ENCODE measurements around the gene ZNF433.
"Not testable (repeated sequence)": the region's sequence is repeated elsewhere in the genome, so short reads cannot be mapped to it uniquely, and the experiment has no call there.

Gene ZNF433

GRCh38 chr19:12034620-12035019, 859 bp downstream of the ZNF433 start:
- H3K27ac Mint-ChIP-seq, result no peak overlapping the region
- DNase-seq, result no peak

GRCh38 chr19:12034198-12034597, 1.3 kb downstream of the ZNF433 start:
- ATAC-seq (replicated peaks) (no peak), DNase-seq (no peak)
- Mint-ChIP-seq H3K4me1 (peaks cover 15 to 30% of the 10 kb centered on the region in 2 donors), H3K27ac (no peak overlapping the region), H3K36me3 (peaks cover 0 to 5% of the 10 kb centered on the region in 2 donors), H3K27me3 (no peaks in the 10 kb centered on the region), H3K9me3 (no peaks in the 10 kb centered on the region), H3K4me3 (peak overlapping the region; percentile 32 to 39)

More at GRCh38 chr19:12034620-12035019, 859 bp downstream of the ZNF433 start:
- no peaks in the 10 kb centered on the region for H3K27me3 Mint-ChIP-seq
- H3K36me3 Mint-ChIP-seq, result peaks cover 3 to 4% of the 10 kb centered on the region in 2 donors
- peak overlapping the region; percentile 32 to 39 for H3K4me3 Mint-ChIP-seq
- ATAC-seq (replicated peaks), result no peak
- peaks cover 15 to 30% of the 10 kb centered on the region in 2 donors for H3K4me1 Mint-ChIP-seq
- no peaks in the 10 kb centered on the region for H3K9me3 Mint-ChIP-seq

- DNase-seq (no peak), ATAC-seq (replicated peaks) (no peak)
- Mint-ChIP-seq H3K4me1 (peaks cover 0 to 2% of the 10 kb centered on the region in 2 donors), H3K4me3 (no peak overlapping the region), H3K36me3 (peaks cover 62% of the 10 kb centered on the region in 2 donors), H3K9me3 (peaks cover 23 to 24% of the 10 kb centered on the region in 2 donors), H3K27me3 (no peaks in the 10 kb centered on the region), H3K27ac (no peak overlapping the region)
These were observed 19.7 kb downstream of the ZNF433 start for GRCh38 chr19:12015753-12016116.

- H3K4me3 Mint-ChIP-seq, result no peak overlapping the region
- no peaks in the 10 kb centered on the region for H3K27me3 Mint-ChIP-seq
- peaks cover 0 to 5% of the 10 kb centered on the region in 2 donors for H3K4me1 Mint-ChIP-seq
- peaks cover 23 to 27% of the 10 kb centered on the region in 2 donors for H3K9me3 Mint-ChIP-seq
- DNase-seq, result no peak
- peaks cover 64% of the 10 kb centered on the region in 2 donors for H3K36me3 Mint-ChIP-seq
- no peak for ATAC-seq (replicated peaks)
- H3K27ac Mint-ChIP-seq, result no peak overlapping the region
These were observed 20.3 kb downstream of the ZNF433 start for GRCh38 chr19:12015015-12015752.

GRCh38 chr19:12000152-12000981, 35.1 kb downstream of the ZNF433 start:
- Mint-ChIP-seq H3K27me3 (no peaks in the 10 kb centered on the region), H3K36me3 (peaks cover 11 to 24% of the 10 kb centered on the region in 2 donors), H3K27ac (peak overlapping the region; percentile 79), H3K9me3 (no peaks in the 10 kb centered on the region), H3K4me1 (peaks cover 23 to 40% of the 10 kb centered on the region in 2 donors), H3K4me3 (peak overlapping the region; percentile 57 to 69)
- peak; percentile 88 to 92 for ATAC-seq (replicated peaks)
- peak; percentile 14 for DNase-seq

- H3K4me1 Mint-ChIP-seq, result peaks cover 33 to 64% of the 10 kb centered on the region in 2 donors
- H3K36me3 Mint-ChIP-seq, result peaks cover 12 to 30% of the 10 kb centered on the region in 2 donors
- no peaks in the 10 kb centered on the region for H3K27me3 Mint-ChIP-seq
- H3K4me3 Mint-ChIP-seq, result no peak overlapping the region
- H3K27ac Mint-ChIP-seq, result no peak overlapping the region
- no peak for DNase-seq
- peak; percentile 65 to 81 for ATAC-seq (replicated peaks)
- H3K9me3 Mint-ChIP-seq, result no peaks in the 10 kb centered on the region
These were observed 40.3 kb downstream of the ZNF433 start for GRCh38 chr19:11995174-11995573.

- Mint-ChIP-seq H3K4me1 (peaks cover 24 to 58% of the 10 kb centered on the region in 2 donors), H3K36me3 (peaks cover 9 to 22% of the 10 kb centered on the region in 2 donors)
- DNase-seq; H3K4me3 Mint-ChIP-seq; H3K27ac Mint-ChIP-seq; H3K27me3 Mint-ChIP-seq; ATAC-seq (replicated peaks); H3K9me3 Mint-ChIP-seq: not testable (repeated sequence)
These were observed 43.6 kb downstream of the ZNF433 start for GRCh38 chr19:11991921-11992320.

GRCh38 chr19:11989112-11989456, 46.4 kb downstream of the ZNF433 start:
- H3K36me3 Mint-ChIP-seq, result peaks cover 7 to 17% of the 10 kb centered on the region in 2 donors
- no peaks in the 10 kb centered on the region for H3K9me3 Mint-ChIP-seq
- no peak overlapping the region for H3K27ac Mint-ChIP-seq
- DNase-seq (no peak), ATAC-seq (replicated peaks) (no peak)
- H3K27me3 Mint-ChIP-seq, result no peaks in the 10 kb centered on the region
- peak overlapping the region; percentile 98 to 100 for H3K4me3 Mint-ChIP-seq
- H3K4me1 Mint-ChIP-seq, result peaks cover 23 to 49% of the 10 kb centered on the region in 2 donors

GRCh38 chr19:11987405-11988281, 47.8 kb downstream of the ZNF433 start:
- ATAC-seq (replicated peaks) (peak; percentile 95 to 96), DNase-seq (peak; percentile 89)
- H3K4me3 Mint-ChIP-seq, result peak overlapping the region; percentile 98 to 100

GRCh38 chr19:11986754-11987153, 48.7 kb downstream of the ZNF433 start:
- no peak for ATAC-seq (replicated peaks)
- Mint-ChIP-seq H3K27me3 (no peaks in the 10 kb centered on the region), H3K4me3 (peak overlapping the region in 1 of 2 donors; percentile 100), H3K36me3 (peaks cover 5 to 13% of the 10 kb centered on the region in 2 donors), H3K4me1 (peaks cover 14 to 31% of the 10 kb centered on the region in 2 donors), H3K9me3 (peaks cover 0 to 3% of the 10 kb centered on the region in 2 donors), H3K27ac (no peak overlapping the region)
- DNase-seq, result no peak

More at GRCh38 chr19:11987405-11988281, 47.8 kb downstream of the ZNF433 start:
- Mint-ChIP-seq H3K4me1 (peaks cover 17 to 38% of the 10 kb centered on the region in 2 donors), H3K27me3 (no peaks in the 10 kb centered on the region), H3K9me3 (peaks cover 0 to 1% of the 10 kb centered on the region in 2 donors), H3K36me3 (peaks cover 5 to 13% of the 10 kb centered on the region in 2 donors), H3K27ac (peak overlapping the region; percentile 99)

- Mint-ChIP-seq H3K36me3 (peaks cover 5 to 8% of the 10 kb centered on the region in 2 donors), H3K4me1 (peaks cover 6 to 26% of the 10 kb centered on the region in 2 donors), H3K9me3 (peaks cover 4 to 7% of the 10 kb centered on the region in 2 donors), H3K27me3 (no peaks in the 10 kb centered on the region), H3K4me3 (no peak overlapping the region), H3K27ac (no peak overlapping the region)
- ATAC-seq (replicated peaks) (no peak), DNase-seq (peak; percentile 12)
These were observed 50.5 kb downstream of the ZNF433 start for GRCh38 chr19:11984986-11985385.

- peaks cover 28 to 30% of the 10 kb centered on the region in 2 donors for H3K36me3 Mint-ChIP-seq
- no peaks in the 10 kb centered on the region for H3K27me3 Mint-ChIP-seq
- no peak overlapping the region for H3K27ac Mint-ChIP-seq
- ATAC-seq (replicated peaks) (no peak), DNase-seq (no peak)
- H3K4me1 Mint-ChIP-seq, result peaks cover 4 to 17% of the 10 kb centered on the region in 2 donors
- no peak overlapping the region for H3K4me3 Mint-ChIP-seq
- H3K9me3 Mint-ChIP-seq, result peaks cover 17 to 21% of the 10 kb centered on the region in 2 donors
These were observed 53.0 kb downstream of the ZNF433 start for GRCh38 chr19:11982526-11982925.

GRCh38 chr19:11979527-11979926, 56.0 kb downstream of the ZNF433 start:
- H3K27ac Mint-ChIP-seq, result no peak overlapping the region
- H3K36me3 Mint-ChIP-seq, result peaks cover 42 to 45% of the 10 kb centered on the region in 2 donors
- DNase-seq, result no peak
- H3K9me3 Mint-ChIP-seq, result peaks cover 17 to 23% of the 10 kb centered on the region in 2 donors
- H3K4me3 Mint-ChIP-seq, result no peak overlapping the region
- H3K4me1 Mint-ChIP-seq, result peaks cover 0 to 7% of the 10 kb centered on the region in 2 donors
- no peaks in the 10 kb centered on the region for H3K27me3 Mint-ChIP-seq
- no peak for ATAC-seq (replicated peaks)
